ENCODE data around the gene ME3. TPM values are rescaled to one million over a fixed set of nuclear protein-coding genes. Genes with fewer than 3 reads are reported as not detected.
"Not testable (repeated sequence)": the region's sequence is repeated elsewhere in the genome, so short reads cannot be mapped to it uniquely, and the experiment has no call there.

Gene ME3
- polyA plus RNA-seq, 3 donors from 2014 or later: 1.3 to 3.7 TPM; not detected in 1

DNA sequence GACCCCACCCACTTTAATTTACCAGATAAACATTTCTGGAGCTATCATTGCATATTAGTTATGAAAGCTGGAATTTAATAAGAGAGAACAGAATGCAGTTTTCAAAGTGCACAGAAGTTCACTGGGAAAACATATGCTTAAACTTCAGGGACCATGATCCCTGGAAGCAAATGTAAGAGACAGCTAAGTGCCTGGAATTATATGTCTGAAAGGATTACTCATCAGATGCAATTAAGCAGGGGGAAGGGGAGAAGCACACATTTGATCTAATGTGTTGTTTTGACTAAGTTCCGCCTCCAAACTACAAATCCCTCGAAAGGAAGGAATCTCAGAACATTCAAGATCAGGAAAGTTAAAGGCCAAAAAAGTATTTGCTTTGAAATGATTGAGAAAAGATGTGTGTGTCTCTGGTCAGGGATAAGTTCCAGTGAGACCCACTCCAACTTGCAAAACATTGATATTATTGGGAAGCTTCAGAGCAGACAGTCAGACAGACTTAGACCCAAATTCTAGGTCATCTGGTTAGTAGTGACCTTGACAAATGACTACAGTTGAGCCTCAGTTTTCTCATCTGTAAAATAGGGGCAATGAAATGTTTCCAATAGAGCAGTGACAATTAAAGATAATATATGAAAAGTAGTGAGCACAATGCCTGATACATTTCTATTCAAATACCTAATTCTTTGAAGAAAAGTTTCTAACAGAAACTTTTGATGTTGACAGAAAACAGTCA lies 147.6 kb downstream of the ME3 start:
- Mint-ChIP-seq H3K4me1 (peaks cover 0 to 4% of the 10 kb centered on the region in 2 donors), H3K36me3 (peaks cover 14 to 23% (median 15%) of the 10 kb centered on the region in 3 donors), H3K9me3 (peaks cover 2 to 18% (median 9%) of the 10 kb centered on the region in 6 donors), H3K27me3 (ENCODE audit: low read depth in 3 of 3) (peaks cover 4 to 10% (median 8%) of the 10 kb centered on the region in 3 donors), H3K27ac (no peak overlapping the region), H3K4me3 (no peak overlapping the region)
- DNase-seq: no peak

DNA sequence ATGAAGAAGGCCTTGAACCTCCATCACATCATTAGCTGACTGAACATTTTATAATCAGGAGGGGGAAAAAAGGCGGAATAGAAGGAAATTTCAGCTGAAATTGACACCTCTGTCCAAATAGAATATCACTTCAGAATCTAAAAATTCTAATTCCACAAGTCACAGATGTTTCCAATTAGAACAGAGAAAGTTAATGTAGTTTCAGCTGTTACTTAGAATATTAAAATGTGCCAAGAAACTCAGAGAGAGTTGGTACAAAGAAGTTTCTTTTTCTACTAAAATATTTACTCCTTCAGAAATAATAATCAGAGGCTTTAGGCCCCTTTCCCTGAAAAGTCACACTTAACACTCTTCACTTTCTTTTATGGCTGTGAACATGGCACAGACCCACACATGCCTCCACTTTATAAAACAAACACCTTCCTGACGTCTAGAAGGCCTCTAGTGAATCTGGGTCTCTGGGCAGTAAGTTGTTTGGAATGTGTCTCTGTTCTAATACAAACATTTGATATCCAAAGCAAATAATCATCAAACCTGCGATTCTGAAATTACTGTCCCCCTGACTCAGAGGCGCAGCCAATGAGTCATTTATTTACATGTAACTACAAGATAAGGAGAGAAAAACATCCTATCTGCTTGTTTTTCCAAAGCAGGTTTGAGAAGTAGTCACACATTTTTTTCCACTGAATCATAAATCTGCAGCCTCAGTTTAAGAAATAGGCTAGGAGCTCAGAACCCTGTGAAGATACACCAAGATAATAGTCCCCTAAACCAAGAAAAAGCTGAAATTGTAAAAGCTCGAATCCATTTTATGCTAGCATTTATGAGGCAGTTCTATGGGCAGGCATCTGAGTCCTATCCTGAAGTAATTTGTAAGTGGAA lies 148.4 kb downstream of the ME3 start:
- DNase-seq: no peak
- H3K4me3 Mint-ChIP-seq: no peak overlapping the region
- peaks cover 0 to 4% of the 10 kb centered on the region in 2 donors for H3K4me1 Mint-ChIP-seq
- H3K9me3 Mint-ChIP-seq: peaks cover 2 to 18% (median 9%) of the 10 kb centered on the region in 6 donors
- peaks cover 11 to 23% (median 15%) of the 10 kb centered on the region in 3 donors for H3K36me3 Mint-ChIP-seq
- peaks cover 7 to 10% (median 7%) of the 10 kb centered on the region in 3 donors for H3K27me3 Mint-ChIP-seq (ENCODE audit: low read depth in 3 of 3)
- H3K27ac Mint-ChIP-seq: no peak overlapping the region

DNA sequence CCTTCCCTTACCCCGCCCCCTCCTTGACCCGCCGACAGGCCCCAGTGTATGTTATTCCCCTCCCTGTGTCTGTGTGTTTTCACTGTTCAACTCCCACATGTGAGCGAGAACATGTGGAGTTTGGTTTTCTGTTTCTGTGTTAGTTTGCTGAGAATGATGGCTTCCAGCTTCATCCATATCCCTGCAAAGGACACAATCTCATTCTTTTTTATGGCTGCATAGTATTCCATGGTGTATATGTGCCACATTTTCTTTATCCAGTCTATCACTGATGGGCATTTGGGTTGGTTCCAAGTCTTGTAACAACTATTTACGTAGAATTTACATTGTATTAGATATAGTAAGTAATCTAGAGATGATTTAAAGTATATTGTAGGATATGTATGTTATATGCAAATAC lies 149.9 kb downstream of the ME3 start:
- not testable (repeated sequence) for H3K4me3 Mint-ChIP-seq, H3K4me1 Mint-ChIP-seq, H3K27ac Mint-ChIP-seq, DNase-seq
- peaks cover 2 to 11% (median 6%) of the 10 kb centered on the region in 6 donors for H3K9me3 Mint-ChIP-seq
- peaks cover 10 to 17% (median 12%) of the 10 kb centered on the region in 3 donors for H3K36me3 Mint-ChIP-seq
- peaks cover 6 to 17% (median 7%) of the 10 kb centered on the region in 3 donors for H3K27me3 Mint-ChIP-seq (ENCODE audit: low read depth in 3 of 3)

DNA sequence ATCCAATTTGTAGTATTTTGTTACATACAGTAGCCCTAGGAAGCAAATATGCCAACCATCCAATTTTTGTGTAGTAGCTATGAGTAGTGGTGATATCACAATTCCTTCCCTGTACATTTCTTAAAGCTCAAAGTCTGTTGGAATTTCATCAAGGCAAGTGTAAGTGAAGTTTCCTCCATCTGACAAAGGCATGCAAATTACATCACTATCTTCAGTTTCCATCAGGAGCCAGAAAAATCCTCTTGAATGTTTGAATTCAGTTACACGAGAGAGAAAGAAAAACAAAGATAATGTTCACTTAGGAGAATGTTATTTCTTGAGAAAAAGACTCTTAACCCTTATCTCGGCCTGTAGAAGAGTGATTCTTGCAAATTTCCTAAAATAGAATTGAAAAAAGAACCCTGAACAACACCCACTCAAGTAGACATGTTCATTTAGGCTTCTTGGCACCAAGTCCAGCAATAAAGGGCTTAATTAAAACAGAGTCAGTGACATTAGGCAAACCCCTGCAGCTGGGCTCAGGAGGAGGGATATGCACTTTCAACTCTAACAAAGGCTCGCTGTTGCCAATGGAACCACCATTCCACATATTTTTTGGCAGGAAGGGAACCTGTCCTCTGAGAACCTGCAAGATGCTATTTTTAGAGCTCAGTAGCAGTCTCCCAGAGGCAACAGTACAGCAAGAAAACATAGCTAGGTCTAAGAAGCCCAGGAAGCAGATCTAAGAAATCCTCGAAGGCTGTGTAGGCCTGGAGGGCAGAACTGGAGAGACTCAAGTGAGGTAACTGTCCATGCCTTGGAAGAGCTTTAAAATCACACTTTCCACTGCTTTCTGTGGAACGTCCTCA lies 153.1 kb downstream of the ME3 start:
- no peak for DNase-seq
- H3K27me3 Mint-ChIP-seq (ENCODE audit: low read depth in 3 of 3): peaks cover 5 to 17% (median 14%) of the 10 kb centered on the region in 3 donors
- no peak overlapping the region for H3K4me3 Mint-ChIP-seq
- peak overlapping the region in 1 of 6 donors; percentile 33 for H3K27ac Mint-ChIP-seq
- no peaks in the 10 kb centered on the region for H3K9me3 Mint-ChIP-seq
- peaks cover 0 to 4% (median 4%) of the 10 kb centered on the region in 3 donors for H3K36me3 Mint-ChIP-seq
- peaks cover 0 to 3% of the 10 kb centered on the region in 2 donors for H3K4me1 Mint-ChIP-seq

DNA sequence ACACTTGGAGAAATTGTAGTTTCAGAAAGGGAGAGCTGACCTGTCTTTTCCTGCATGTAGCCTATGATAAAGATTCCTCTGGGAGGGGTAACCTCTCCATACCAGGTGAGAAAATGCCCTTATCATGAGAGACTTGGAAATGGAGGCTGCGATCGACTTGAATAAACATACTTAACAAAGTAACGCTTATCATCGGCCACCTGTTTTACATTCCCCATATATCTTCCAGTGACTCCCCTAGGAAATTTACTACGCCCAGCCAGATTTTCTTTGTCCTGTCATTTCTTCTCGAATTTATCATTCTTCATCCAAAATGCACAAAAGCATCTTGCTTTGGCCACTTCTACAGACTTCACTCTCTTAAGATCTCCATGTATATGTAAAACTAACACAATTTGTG lies 154.2 kb downstream of the ME3 start:
- H3K4me3 Mint-ChIP-seq: no peak overlapping the region
- H3K9me3 Mint-ChIP-seq: no peaks in the 10 kb centered on the region
- no peak for DNase-seq
- H3K27ac Mint-ChIP-seq: no peak overlapping the region
- peaks cover 0 to 4% (median 0%) of the 10 kb centered on the region in 3 donors for H3K36me3 Mint-ChIP-seq
- H3K4me1 Mint-ChIP-seq: peaks cover 0 to 3% of the 10 kb centered on the region in 2 donors
- H3K27me3 Mint-ChIP-seq (ENCODE audit: low read depth in 3 of 3): peaks cover 5 to 15% (median 13%) of the 10 kb centered on the region in 3 donors

DNA sequence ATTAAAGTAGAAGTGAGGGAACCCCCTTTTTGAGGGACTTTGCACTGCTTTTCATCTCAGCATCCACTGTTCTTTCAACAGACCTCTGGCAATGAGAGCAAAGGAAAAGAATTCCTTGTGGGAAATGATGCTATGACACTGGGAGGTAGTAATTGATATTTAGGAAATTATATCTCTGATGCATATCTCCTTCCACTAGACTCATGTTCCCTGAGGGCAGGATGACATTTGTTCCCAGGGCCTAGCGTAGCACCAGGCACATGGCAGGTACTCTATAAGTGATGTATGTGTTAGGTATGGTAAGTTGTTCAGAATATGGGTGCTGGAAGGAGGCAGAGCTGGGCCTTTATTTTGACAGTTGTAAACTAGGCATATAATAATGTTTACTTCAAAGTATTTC lies 154.9 kb downstream of the ME3 start:
- Mint-ChIP-seq H3K27ac (no peak overlapping the region), H3K36me3 (peaks cover 0 to 3% (median 0%) of the 10 kb centered on the region in 3 donors), H3K4me3 (no peak overlapping the region), H3K9me3 (no peaks in the 10 kb centered on the region), H3K4me1 (peaks cover 0 to 3% of the 10 kb centered on the region in 2 donors), H3K27me3 (ENCODE audit: low read depth in 3 of 3) (peaks cover 5 to 15% (median 13%) of the 10 kb centered on the region in 3 donors)
- DNase-seq: no peak

DNA sequence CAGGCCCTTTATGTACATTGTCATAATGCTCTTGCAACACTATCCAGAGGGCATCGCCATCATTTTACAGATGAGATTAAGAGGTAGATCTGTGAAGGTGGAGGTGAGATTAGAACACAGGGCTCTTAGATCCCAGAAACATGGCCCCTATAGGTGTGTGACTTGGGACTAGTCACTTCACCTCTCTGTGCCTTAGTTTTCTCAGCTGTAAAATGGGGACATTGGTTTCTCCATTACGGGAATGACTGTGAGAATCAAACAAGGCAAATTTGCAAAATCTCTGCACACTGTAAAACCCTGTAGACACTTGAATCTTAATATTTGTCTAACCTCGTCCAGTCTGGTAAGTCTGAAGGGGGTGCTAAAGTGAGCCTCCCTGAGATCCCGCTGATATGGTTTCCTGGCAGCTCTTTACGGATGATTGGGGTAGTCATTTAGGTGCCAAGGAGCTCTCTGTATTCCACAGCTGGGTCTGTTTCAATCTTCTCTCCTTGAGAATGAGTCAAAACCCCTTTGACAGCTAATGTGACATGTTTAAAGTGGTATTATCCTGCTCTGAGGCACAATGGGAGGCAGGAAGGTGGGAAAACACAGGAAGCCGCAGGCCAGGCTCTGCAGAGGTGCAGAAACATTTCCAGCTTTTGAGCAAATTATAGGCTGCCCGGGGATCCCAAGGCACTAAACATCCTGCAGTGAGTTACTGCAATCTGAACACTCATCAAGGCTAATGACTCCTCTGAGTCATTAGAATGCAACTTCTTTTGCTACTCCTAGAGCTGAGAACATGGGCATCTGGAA lies 156.9 kb downstream of the ME3 start:
- H3K4me3 Mint-ChIP-seq: no peak overlapping the region
- no peak for DNase-seq
- H3K27me3 Mint-ChIP-seq (ENCODE audit: low read depth in 3 of 3): peaks cover 5 to 15% (median 10%) of the 10 kb centered on the region in 3 donors
- peaks cover 0 to 3% of the 10 kb centered on the region in 2 donors for H3K4me1 Mint-ChIP-seq
- no peaks in the 10 kb centered on the region for H3K9me3 Mint-ChIP-seq
- no peak overlapping the region for H3K27ac Mint-ChIP-seq
- no peaks in the 10 kb centered on the region for H3K36me3 Mint-ChIP-seq

DNA sequence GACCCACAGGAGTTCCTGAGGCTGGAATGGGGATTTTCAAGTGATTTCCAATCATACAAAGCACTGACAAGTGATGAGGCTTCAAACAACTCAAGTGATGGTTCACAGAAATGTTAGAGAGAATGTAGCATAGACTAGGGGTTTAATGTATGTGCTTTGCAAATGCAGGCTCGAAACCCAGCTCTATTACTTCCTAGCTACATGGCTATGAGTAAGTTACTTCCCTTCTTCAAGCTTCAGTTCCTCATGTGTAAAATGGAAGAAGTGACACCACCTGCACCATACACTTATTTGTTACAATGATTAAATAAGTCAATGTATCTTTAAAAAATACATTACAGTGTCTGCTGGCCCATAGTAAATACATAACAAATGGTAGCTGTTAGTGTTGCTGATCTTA lies 158.0 kb downstream of the ME3 start:
- H3K36me3 Mint-ChIP-seq: no peaks in the 10 kb centered on the region
- DNase-seq: no peak
- no peak overlapping the region for H3K27ac Mint-ChIP-seq
- H3K4me1 Mint-ChIP-seq: peaks cover 0 to 3% of the 10 kb centered on the region in 2 donors
- peaks cover 5 to 11% (median 10%) of the 10 kb centered on the region in 3 donors for H3K27me3 Mint-ChIP-seq (ENCODE audit: low read depth in 3 of 3)
- H3K9me3 Mint-ChIP-seq: no peaks in the 10 kb centered on the region
- no peak overlapping the region for H3K4me3 Mint-ChIP-seq

DNA sequence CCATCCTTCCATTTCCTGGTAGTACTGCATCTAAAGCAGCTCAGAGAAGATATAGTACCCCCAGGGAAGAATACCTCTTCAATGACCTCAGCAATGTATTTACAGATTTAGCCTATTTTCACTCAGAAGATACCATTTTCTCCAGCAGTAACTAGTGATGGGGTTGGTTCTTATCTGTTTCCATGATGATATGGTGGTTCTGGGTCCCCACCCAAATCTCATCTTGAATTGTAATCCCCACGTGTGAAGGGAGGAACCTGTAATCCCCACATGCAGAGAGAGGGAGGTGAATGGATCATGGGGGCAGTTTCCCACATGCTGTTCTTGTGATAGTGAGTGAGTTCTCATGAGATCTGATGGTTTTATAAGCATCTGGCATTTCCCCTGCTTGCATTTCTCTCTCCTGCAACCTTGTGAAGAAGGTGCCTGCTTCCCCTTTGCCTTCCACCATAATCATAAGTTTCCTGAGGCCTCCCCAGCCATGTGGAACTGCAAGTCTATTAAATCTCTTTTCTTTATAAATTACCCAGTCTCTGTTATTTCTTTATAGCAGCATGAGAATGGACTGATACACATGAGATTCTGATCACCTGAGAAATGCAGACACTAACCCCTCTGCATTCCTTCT lies 158.6 kb downstream of the ME3 start:
- peaks cover 5 to 10% (median 9%) of the 10 kb centered on the region in 3 donors for H3K27me3 Mint-ChIP-seq (ENCODE audit: low read depth in 3 of 3)
- H3K36me3 Mint-ChIP-seq: no peaks in the 10 kb centered on the region
- H3K4me3 Mint-ChIP-seq: peak overlapping the region in 4 of 5 donors; percentile 31 to 49 (median 42)
- H3K4me1 Mint-ChIP-seq: peaks cover 0 to 3% of the 10 kb centered on the region in 2 donors
- no peaks in the 10 kb centered on the region for H3K9me3 Mint-ChIP-seq
- no peak for DNase-seq
- H3K27ac Mint-ChIP-seq: peak overlapping the region in 1 of 6 donors; percentile 34

DNA sequence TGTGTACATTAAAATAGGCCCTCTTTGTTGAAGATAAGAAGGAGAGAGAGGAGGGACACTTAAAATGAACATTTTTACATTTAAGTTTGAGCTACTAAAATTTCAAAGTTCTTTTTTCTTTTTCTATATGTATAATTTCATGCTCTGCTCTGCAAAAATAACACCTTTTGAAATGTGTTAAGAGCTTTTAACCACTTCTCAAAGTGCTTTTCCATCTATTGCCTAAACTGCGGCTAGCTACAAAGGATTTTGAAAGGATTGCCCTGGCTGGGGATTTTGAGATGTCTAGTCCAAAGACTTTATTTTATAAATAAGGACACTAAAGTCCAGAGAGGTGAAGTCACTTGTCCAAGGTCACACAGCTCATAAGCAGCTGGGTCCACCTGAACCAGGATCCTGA lies 159.3 kb downstream of the ME3 start:
- no peaks in the 10 kb centered on the region for H3K9me3 Mint-ChIP-seq
- peak overlapping the region in 1 of 6 donors; percentile 15 for H3K27ac Mint-ChIP-seq
- H3K27me3 Mint-ChIP-seq (ENCODE audit: low read depth in 3 of 3): peaks cover 3 to 10% (median 5%) of the 10 kb centered on the region in 3 donors
- peak overlapping the region in 2 of 5 donors; percentile 36 to 49 for H3K4me3 Mint-ChIP-seq
- H3K36me3 Mint-ChIP-seq: no peaks in the 10 kb centered on the region
- H3K4me1 Mint-ChIP-seq: peaks cover 0 to 3% of the 10 kb centered on the region in 2 donors
- peak; percentile 36 to 37 (median 36) for DNase-seq

DNA sequence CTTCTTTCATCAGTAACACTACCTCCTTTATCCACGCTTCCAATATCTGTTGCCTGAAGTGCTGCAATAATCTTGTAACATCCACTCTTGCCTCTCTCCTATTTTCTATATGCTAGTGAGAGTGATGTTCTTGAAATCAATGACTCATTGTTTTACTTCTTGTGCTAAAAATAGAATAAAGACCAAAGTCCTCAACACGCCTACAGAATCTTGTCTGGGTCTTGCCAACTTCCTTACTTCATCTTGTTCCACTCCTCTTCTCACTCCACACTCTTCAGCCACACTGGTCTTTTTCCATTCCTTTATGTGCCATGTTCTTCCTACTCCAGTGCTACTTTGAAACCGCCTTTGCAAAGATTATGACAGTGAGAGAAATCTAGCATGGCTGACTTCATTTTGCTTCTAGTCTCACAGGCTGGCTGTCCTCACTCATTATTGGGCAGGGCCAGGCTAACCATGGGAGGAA lies 161.3 kb downstream of the ME3 start:
- H3K9me3 Mint-ChIP-seq: no peaks in the 10 kb centered on the region
- no peak overlapping the region for H3K27ac Mint-ChIP-seq
- no peak for DNase-seq
- H3K4me1 Mint-ChIP-seq: peaks cover 3% of the 10 kb centered on the region in 2 donors
- peaks cover 0 to under 1% (median 0%) of the 10 kb centered on the region in 3 donors for H3K36me3 Mint-ChIP-seq
- H3K27me3 Mint-ChIP-seq (ENCODE audit: low read depth in 3 of 3): peaks cover 0 to 8% (median 5%) of the 10 kb centered on the region in 3 donors
- H3K4me3 Mint-ChIP-seq: no peak overlapping the region

DNA sequence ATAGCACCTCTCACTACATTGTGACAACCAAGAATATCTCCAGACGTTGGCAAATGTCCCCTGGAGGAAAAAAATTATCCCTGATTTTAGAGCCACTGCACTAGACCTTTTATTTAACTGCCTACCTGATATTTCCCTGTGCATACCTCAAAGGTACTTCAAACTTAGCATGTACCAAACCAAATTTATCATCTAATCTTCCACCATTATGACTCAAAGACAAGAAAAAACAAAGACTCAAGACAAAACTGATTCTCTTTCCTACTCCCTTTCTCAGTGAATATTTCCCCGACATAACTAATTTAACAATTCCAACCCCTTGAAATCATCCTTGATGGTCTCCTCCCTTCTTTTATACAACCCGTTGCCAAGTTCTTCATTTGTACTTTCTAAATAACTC lies 161.7 kb downstream of the ME3 start:
- peaks cover 0 to 4% (median 0%) of the 10 kb centered on the region in 3 donors for H3K36me3 Mint-ChIP-seq
- no peak overlapping the region for H3K27ac Mint-ChIP-seq
- DNase-seq: no peak
- peaks cover 3 to 8% of the 10 kb centered on the region in 2 donors for H3K4me1 Mint-ChIP-seq
- no peak overlapping the region for H3K4me3 Mint-ChIP-seq
- H3K9me3 Mint-ChIP-seq: no peaks in the 10 kb centered on the region
- H3K27me3 Mint-ChIP-seq (ENCODE audit: low read depth in 3 of 3): peaks cover 2 to 10% (median 8%) of the 10 kb centered on the region in 3 donors
